ENCODE measurements around the gene SYT7. TPM values are rescaled to one million over a fixed set of nuclear protein-coding genes. Genes with fewer than 3 reads are reported as not detected.

The SYT7 gene
- total RNA-seq, 2 donors from 2014 or later: 2.6 TPM; not detected in 1

DNA sequence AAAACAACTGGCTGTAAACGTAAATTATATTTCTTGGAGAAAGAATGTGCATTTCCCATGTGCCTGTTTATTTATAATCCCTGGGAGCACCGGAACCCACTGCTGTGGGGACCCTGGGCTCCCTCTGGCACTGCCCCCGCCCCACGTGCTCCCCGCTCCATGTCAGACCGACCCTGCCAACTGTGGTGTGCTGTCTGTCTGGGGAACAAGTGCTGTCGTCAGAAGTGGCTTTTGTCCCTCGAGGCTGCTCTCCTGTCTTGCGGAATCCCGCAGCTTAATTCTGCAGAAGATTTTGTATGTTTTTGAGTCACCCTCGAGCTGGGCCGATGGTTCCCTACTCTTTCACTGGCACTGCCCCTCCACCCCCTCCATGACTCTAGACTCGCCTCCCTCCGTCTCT is 69.9 kb downstream of the SYT7 start:
- Histone ChIP-seq H3K9me3 (no peaks in the 10 kb centered on the region), H3K27me3 (replicated peaks; ENCODE audit: insufficient read depth) (no peaks in the 10 kb centered on the region), H3K4me1 (ENCODE audit: control insufficient read depth in 1 of 2, low read depth in 2 of 2) (peaks cover 5 to 24% of the 10 kb centered on the region in 2 donors), H3K27ac (peak overlapping the region; percentile 30 to 53), H3K36me3 (no peaks in the 10 kb centered on the region), H3K4me3 (no peak overlapping the region)
- TF ChIP-seq, protein P1, sequence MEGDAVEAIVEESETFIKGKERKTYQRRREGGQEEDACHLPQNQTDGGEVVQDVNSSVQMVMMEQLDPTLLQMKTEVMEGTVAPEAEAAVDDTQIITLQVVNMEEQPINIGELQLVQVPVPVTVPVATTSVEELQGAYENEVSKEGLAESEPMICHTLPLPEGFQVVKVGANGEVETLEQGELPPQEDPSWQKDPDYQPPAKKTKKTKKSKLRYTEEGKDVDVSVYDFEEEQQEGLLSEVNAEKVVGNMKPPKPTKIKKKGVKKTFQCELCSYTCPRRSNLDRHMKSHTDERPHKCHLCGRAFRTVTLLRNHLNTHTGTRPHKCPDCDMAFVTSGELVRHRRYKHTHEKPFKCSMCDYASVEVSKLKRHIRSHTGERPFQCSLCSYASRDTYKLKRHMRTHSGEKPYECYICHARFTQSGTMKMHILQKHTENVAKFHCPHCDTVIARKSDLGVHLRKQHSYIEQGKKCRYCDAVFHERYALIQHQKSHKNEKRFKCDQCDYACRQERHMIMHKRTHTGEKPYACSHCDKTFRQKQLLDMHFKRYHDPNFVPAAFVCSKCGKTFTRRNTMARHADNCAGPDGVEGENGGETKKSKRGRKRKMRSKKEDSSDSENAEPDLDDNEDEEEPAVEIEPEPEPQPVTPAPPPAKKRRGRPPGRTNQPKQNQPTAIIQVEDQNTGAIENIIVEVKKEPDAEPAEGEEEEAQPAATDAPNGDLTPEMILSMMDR (IDR thresholded peaks at IDR 0.05): no peak
- ATAC-seq (ENCODE audit: insufficient number of reproducible peaks, low FRiP score, low read depth) (no peak), DNase-seq (ENCODE audit: low spot score) (no peak)

DNA sequence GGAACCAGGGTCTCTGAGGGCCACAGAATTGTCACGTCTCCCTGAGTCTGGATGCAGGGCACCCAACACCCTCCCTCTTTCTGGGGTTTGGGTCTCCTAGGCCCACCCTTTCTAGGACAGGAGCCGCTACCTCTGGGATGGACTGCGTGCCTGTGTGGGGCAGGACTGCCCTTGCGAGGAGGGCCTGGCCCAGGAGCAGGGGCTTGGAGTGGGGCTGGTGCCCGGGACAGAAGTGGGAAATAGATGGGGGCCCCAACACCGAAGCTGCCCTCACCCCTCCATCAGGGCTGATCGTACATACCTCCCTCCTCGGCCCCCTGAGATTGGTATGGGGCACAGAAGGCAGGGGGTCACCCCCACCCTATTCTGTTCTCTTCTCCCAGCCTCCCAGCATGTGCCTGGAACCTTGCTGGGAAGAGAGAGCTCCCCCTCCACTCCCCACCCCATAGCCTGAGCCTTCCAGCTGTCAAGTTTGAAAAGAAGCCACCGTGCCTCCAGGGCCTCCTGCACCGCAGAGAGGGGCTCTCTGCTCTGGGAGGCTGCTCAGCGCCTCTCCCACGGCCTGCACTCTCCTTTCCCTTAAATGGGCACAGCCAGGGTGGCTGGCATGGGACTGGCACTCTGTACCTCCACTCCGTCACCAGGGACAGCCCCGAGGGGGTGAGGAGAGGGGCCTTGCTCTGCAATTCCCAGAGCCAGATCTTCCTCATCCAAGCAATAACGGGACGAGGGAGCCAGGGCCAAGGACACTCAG is 70.5 kb downstream of the SYT7 start:
- no peak for DNase-seq (ENCODE audit: low spot score)
- H3K27ac ChIP-seq: peak overlapping the region in 1 of 2 donors; percentile 30
- H3K27me3 ChIP-seq (replicated peaks; ENCODE audit: insufficient read depth): no peaks in the 10 kb centered on the region
- no peaks in the 10 kb centered on the region for H3K9me3 ChIP-seq
- H3K36me3 ChIP-seq: no peaks in the 10 kb centered on the region
- no peak overlapping the region for H3K4me3 ChIP-seq
- peaks cover 5 to 24% of the 10 kb centered on the region in 2 donors for H3K4me1 ChIP-seq (ENCODE audit: control insufficient read depth in 1 of 2, low read depth in 2 of 2)
- ATAC-seq (ENCODE audit: insufficient number of reproducible peaks, low FRiP score, low read depth): no peak
- TF ChIP-seq, protein P1 (IDR thresholded peaks at IDR 0.05): no peak

DNA sequence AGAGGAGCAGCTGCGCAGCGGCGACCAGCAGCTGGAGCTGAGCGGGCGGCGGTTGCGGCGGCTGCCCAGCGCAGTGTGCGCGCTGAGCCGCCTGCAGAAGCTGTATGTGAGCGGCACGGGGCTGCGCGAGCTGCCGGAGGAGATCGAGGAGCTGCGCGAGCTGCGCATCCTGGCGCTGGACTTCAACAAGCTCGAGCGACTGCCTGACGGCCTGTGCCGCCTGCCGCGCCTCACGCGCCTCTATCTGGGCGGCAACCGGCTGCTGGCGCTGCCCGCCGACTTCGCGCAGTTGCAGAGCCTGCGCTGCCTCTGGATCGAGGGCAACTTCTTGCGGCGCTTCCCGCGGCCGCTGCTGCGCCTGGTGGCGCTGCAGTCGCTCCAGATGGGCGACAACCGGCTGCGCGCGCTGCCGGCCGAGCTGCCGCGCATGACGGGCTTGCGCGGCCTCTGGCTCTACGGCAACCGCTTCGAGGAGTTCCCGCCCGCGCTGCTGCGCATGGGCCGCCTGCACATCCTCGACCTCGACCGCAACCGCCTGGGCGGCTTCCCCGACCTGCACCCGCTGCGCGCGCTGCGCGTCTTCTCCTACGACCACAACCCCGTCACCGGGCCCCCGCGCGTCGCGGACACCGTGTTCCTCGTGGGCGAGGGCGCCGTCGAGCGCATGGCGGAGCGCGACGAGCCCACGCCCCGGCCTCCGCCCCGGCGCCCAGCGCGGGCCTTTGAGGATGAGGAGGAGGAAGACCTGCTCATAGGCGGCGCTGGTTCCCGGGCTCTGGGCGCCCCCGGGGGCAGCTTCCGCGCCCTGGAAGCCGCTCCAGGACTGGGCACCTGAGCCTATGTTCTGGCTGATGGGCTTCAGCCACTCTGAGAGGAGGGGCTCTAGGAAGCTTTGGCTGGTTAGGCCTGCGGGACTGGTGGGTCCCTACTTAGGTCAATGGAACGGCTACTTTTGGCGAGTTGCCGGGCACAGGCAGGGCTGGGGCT is 71.5 kb downstream of the SYT7 start:
- TF ChIP-seq, protein P1 (IDR thresholded peaks at IDR 0.05): peak; percentile 62
- DNase-seq (ENCODE audit: low spot score): no peak

DNA sequence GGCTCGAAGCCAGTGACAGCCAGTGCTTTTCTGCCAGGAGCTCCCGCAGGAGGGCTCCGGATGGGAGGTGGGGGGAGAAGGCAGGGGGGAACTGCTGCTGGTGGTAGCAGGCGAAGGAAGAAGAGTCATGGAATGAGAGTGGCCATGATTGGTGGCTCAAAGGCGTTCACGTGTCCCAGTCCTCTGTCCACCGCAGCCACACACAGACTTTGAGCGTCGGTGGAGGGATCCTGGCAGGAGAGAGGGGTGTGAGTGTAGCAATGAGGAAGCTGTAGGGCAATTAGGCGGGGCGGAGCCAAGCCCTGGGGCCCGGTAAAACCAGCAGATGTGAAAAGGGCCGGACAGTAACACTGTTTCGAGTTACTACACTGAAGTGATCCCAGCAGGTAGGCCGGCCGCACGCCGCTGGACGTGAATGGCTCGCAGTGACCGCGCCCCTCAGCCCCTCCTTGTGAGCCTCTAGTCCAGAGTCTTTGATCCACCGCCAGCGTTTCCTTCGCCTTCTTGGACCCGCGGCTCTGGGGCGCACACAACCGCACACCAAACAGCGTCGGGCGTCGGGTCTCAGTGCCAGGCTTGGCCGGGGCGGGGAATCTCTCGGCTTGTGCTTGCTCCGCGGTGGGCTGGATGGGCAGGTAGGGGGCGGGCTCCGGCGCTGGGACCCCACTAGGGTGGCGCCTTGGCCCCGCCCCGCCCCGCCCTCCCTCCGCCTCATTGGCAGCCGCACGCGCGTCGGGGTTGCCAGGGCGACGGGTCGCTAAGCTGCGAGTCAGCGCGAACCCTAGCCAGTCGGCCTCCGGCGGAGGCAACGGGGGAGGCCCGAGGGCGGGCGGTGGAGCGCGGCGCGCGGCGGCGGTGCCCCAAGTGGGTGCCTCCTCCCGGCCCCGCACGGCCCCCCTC is 72.7 kb downstream of the SYT7 start, which contains the start of gene LRRC10B:
Gene LRRC10B (plus strand): TSS at position 788 of the 900 bp plus-strand sequence. CDS start 250 bp downstream, outside the sequence.
- Histone ChIP-seq H3K9me3 (no peaks in the 10 kb centered on the region), H3K36me3 (no peaks in the 10 kb centered on the region), H3K4me1 (ENCODE audit: control insufficient read depth in 1 of 2, low read depth in 2 of 2) (peaks cover 5 to 24% of the 10 kb centered on the region in 2 donors), H3K4me3 (peak within 1 kb of the TSS; percentile 58), H3K27ac (no peak within 1 kb of the TSS), H3K27me3 (replicated peaks; ENCODE audit: insufficient read depth) (no peaks in the 10 kb centered on the region)
- TF ChIP-seq, protein P1 (IDR thresholded peaks at IDR 0.05): no peak
- no peak for ATAC-seq (ENCODE audit: insufficient number of reproducible peaks, low FRiP score, low read depth)
- DNase-seq (ENCODE audit: low spot score): no peak

More for the DNA sequence above, 71.5 kb downstream of the SYT7 start:
- no peaks in the 10 kb centered on the region for H3K27me3 ChIP-seq (replicated peaks; ENCODE audit: insufficient read depth)
- no peaks in the 10 kb centered on the region for H3K9me3 ChIP-seq
- ATAC-seq (ENCODE audit: insufficient number of reproducible peaks, low FRiP score, low read depth): no peak
- H3K36me3 ChIP-seq: no peaks in the 10 kb centered on the region
- H3K27ac ChIP-seq: no peak overlapping the region
- H3K4me3 ChIP-seq: peak overlapping the region; percentile 58
- peaks cover 5 to 24% of the 10 kb centered on the region in 2 donors for H3K4me1 ChIP-seq (ENCODE audit: control insufficient read depth in 1 of 2, low read depth in 2 of 2)
